HepG2 (cell line): ENCODE results near the gene DEFB124. TPM values are rescaled to one million over a fixed set of nuclear protein-coding genes. Genes with fewer than 3 reads are reported as not detected.
A peak's percentile ranks its signal among the peaks of the same experiment; 100 is the strongest.

Source experiments
- CEBPZ ChIP-seq: IDR thresholded peaks from 2 replicates; pipeline ENCODE4 v1.6.1; 2012; ENCODE audit warnings: low read length, improper control_type of control experiment
- E2F2 ChIP-seq: sonication (generic); formaldehyde crosslinking; IDR thresholded peaks from 2 replicates; pipeline ENCODE4 v1.4.0; 2020; ENCODE audit warnings: missing genetic modification reagents, borderline replicate concordance
- EZH2 ChIP-seq: conservative IDR thresholded peaks from 2 replicates; pipeline ENCODE4 v1.6.1; 2012; ENCODE audit warnings: mild to moderate bottlenecking, low read depth, low read length, moderate library complexity
- JUN ChIP-seq: sonication (generic); formaldehyde crosslinking; IDR thresholded peaks from 2 replicates; pipeline ENCODE4 v1.4.0; 2020; ENCODE audit warnings: mild to moderate bottlenecking, missing genetic modification reagents
- KAT2B ChIP-seq: fragments of 150-350 bp; IDR thresholded peaks from 2 replicates; pipeline ENCODE4 v1.6.1; 2014; ENCODE audit warnings: low read depth, low read length, borderline replicate concordance
- KMT2B ChIP-seq: IDR thresholded peaks from 2 replicates; pipeline ENCODE4 v1.6.1; 2016; ENCODE audit warnings: missing genetic modification reagents, missing compliant biosample characterization
- NFAT5 ChIP-seq: sonication (generic); formaldehyde crosslinking; IDR thresholded peaks from 2 replicates; pipeline ENCODE4 v1.4.0; 2020; ENCODE audit warnings: missing genetic modification reagents
- PHF5A ChIP-seq: IDR thresholded peaks from one replicate; pipeline ENCODE4 v1.6.1; 2018; ENCODE audit warnings: low read depth, missing genetic modification reagents; ENCODE audit not compliant: unreplicated experiment
- REL ChIP-seq: sonication (generic); formaldehyde crosslinking; conservative IDR thresholded peaks from 2 replicates; pipeline ENCODE4 v1.8.0; 2022; ENCODE audit warnings: mild to moderate bottlenecking, missing genetic modification reagents, moderate library complexity
- SP4 ChIP-seq: sonication (generic); formaldehyde crosslinking; IDR thresholded peaks from 2 replicates; pipeline ENCODE4 v1.8.1; 2023; ENCODE audit warnings: mild to moderate bottlenecking, missing genetic modification reagents
- TMF1 ChIP-seq: sonication (generic); formaldehyde crosslinking; IDR thresholded peaks from 2 replicates; pipeline ENCODE4 v1.8.1; 2022; ENCODE audit warnings: low read depth, missing genetic modification reagents
- ZNF382 ChIP-seq: sonication (generic); formaldehyde crosslinking; IDR thresholded peaks from 2 replicates; pipeline ENCODE4 v1.5.0; 2020; ENCODE audit warnings: missing genetic modification reagents, mild to moderate bottlenecking, borderline replicate concordance
- ZNF598 ChIP-seq: sonication (generic); formaldehyde crosslinking; IDR thresholded peaks from 2 replicates; pipeline ENCODE4 v1.5.1; 2020; ENCODE audit warnings: mild to moderate bottlenecking, missing genetic modification reagents, borderline replicate concordance
- ZNF629 ChIP-seq: sonication (generic); formaldehyde crosslinking; conservative IDR thresholded peaks from 2 replicates; pipeline ENCODE4 v1.5.0; 2020; ENCODE audit warnings: missing genetic modification reagents
- polyA plus RNA-seq, 8 experiments: library from polyadenylated mRNA; depleted of rRNA in 3 of 8; stranded (reverse) in 7 of 8; unstranded in 1 of 8; fragments of >200 nt; fragmentation: Illumina TruSeq in 4 of 8; extraction: Trizol in 4 of 8; gene quantifications; 2 replicates each; pipeline versions ENCODE4 v1.2.1 to v1.2.3, GENCODE V29; 2011 to 2016; ENCODE audit warnings: low read depth in 4 of 8, missing spikeins in 1 of 8, mixed read lengths in 1 of 8; ENCODE audit not compliant: insufficient read depth in 1 of 8
- total RNA-seq, 5 experiments: library from RNA; depleted of rRNA; stranded (reverse); fragments of >200 nt; fragmentation: Illumina TruSeq; extraction: Trizol; gene quantifications; 2 replicates each; pipeline ENCODE4 v1.2.3, GENCODE V29; 2016; ENCODE audit warnings: low read depth in 1 of 5
- TF ChIP-seq, protein P1 (sequence below): sonication (generic); formaldehyde crosslinking; IDR thresholded peaks from 2 replicates; pipeline ENCODE4 v1.5.0; 2020; ENCODE audit warnings: missing genetic modification reagents
- TF ChIP-seq, protein P2 (sequence below): sonication (generic); formaldehyde crosslinking; IDR thresholded peaks from 2 replicates; pipeline ENCODE4 v1.8.1; 2023; ENCODE audit warnings: mild to moderate bottlenecking, missing genetic modification reagents, borderline replicate concordance

DEFB124 gene
- total and polyA plus RNA-seq, 2 of the 13 experiments (the other 11 are each of a cell fraction or from before 2014, with no cell fraction given), result not detected

DNA sequence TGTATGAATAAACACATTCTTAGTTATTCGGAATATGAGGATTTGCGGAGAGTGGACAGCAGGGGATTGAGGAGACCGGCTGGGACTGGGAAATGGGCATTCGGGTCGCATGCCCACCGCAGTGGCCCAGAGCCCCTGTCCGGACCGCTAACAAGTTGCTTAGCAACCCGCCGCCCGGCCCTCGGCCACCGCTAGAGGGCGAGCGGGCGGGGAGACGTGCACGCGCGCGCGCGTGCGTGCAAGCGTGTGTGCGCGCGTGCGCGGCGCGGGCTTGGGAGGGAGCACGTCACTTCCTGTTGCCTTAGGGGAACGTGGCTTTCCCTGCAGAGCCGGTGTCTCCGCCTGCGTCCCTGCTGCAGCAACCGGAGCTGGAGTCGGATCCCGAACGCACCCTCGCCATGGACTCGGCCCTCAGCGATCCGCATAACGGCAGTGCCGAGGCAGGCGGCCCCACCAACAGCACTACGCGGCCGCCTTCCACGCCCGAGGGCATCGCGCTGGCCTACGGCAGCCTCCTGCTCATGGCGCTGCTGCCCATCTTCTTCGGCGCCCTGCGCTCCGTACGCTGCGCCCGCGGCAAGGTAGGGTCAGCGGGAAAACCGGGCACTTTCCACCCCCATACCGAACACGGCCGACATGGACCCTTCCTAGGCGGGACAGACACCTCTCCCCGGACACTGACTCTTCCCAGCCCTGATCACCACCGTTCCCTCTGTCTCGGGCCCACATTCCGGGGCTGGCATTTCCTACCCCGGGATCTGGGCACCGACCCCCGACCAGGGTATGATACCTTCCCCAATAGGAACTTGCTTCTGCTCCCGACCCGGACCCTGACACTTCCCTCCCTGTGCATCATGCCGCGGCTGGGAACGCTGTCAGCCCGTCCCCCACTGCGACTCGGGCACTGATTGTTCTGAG is 39.5 kb upstream of the DEFB124 start, which contains the start of gene HM13 (continued):
- TF ChIP-seq NFAT5 (CRISPR knock-in tag), result peak; percentile 87; the same call in 1 of the 2 replicates
- TF ChIP-seq KMT2B (CRISPR knock-in tag), result peak; percentile 89
- peak; percentile 70; the same call in 1 of the 2 replicates for TF ChIP-seq TMF1 (CRISPR knock-in tag)
- TF ChIP-seq, protein P1, sequence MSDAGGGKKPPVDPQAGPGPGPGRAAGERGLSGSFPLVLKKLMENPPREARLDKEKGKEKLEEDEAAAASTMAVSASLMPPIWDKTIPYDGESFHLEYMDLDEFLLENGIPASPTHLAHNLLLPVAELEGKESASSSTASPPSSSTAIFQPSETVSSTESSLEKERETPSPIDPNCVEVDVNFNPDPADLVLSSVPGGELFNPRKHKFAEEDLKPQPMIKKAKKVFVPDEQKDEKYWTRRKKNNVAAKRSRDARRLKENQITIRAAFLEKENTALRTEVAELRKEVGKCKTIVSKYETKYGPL (CRISPR knock-in tag), result peak; percentile 76; the same call in 1 of the 2 replicates
- TF ChIP-seq, protein P2, sequence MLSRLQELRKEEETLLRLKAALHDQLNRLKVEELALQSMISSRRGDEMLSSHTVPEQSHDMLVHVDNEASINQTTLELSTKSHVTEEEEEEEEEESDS (CRISPR knock-in tag), result no peak
- no peak for TF ChIP-seq KAT2B
- no peak for TF ChIP-seq CEBPZ
- TF ChIP-seq PHF5A (CRISPR knock-in tag), result peak; percentile 6
- no peak for TF ChIP-seq ZNF382 (CRISPR knock-in tag)
- peak; percentile 50; the same call in 1 of the 2 replicates for TF ChIP-seq JUN (CRISPR knock-in tag)
- TF ChIP-seq EZH2, result no peak
- peak; percentile 95; the same call in 1 of the 2 replicates for TF ChIP-seq E2F2 (CRISPR knock-in tag)
- no peak; the same call in 1 of the 2 replicates for TF ChIP-seq REL (CRISPR knock-in tag)
- TF ChIP-seq ZNF629 (CRISPR knock-in tag), result no peak
- TF ChIP-seq ZNF598 (CRISPR knock-in tag), result peak; percentile 65; the same call in 1 of the 2 replicates
- TF ChIP-seq SP4, result peak; percentile 55; the same call in 1 of the 2 replicates
